ENCODE results near the gene NLK. TPM values are rescaled to one million over a fixed set of nuclear protein-coding genes. Genes with fewer than 3 reads are reported as not detected.

NLK gene
- total RNA-seq, 1 experiment from 2014 or later = 12.8 TPM

DNA sequence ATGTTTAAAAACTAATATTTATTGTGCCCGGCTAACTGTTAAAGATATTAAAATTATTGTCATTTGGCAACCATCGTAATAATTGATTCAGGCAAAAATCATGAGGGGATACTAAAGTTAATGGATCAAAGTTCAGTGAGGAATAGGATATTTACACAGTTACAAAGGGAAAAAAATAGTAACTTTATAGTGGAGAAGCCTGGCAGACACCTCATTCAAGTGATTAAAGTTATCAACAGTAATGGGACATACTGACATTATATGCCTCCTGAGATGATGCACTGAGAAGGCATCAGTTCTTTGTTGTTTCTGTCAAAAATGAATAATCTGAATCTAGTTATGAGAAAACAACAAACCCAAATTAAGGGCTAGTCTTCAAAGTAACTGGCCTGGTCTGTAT, 77.1 kb downstream of the NLK start:
- no TSS peak for BruUV-seq (replicated peaks)
- intact Hi-C loops (cut with micrococcal nuclease) = no loop called here
- RAD21 ChIA-PET (ENCODE audit: low non-redundant PET in 1 of 2, low total read pairs in 2 of 2, uncharacterized antibody in 2 of 2, unreplicated experiment in 2 of 2) = no interaction called here

More for the DNA sequence above, 77.1 kb downstream of the NLK start:
- H3K9ac ChIP-seq (ENCODE audit: low read length) = no peak overlapping the region
- ChIA-PET POLR2A (no interaction called here), CTCF (no interaction called here)
- H3K9me3 ChIP-seq (ENCODE audit: control insufficient read depth in 1 of 2, insufficient read depth in 1 of 2, low read depth in 1 of 2, low read length in 2 of 2) = no peaks in the 10 kb centered on the region
- no peak for ATAC-seq
- TF ChIP-seq SIN3A (IDR thresholded peaks at IDR 0.05; ENCODE audit: low read depth) (no peak), YY1 (IDR thresholded peaks at IDR 0.05; ENCODE audit: extremely low read depth, insufficient replicate concordance, low read depth, low read length) (no peak), EZH2 (IDR thresholded peaks at IDR 0.05) (no peak), POLR2AphosphoS5 (IDR thresholded peaks at IDR 0.05; ENCODE audit: low read depth, low read length) (no peak), SP1 (IDR thresholded peaks at IDR 0.05; ENCODE audit: low read depth) (no peak), TCF7L2 (IDR thresholded peaks at IDR 0.05; ENCODE audit: borderline replicate concordance, extremely low read depth, insufficient read depth, insufficient read length) (no peak)
- TF ChIP-seq, protein P1, sequence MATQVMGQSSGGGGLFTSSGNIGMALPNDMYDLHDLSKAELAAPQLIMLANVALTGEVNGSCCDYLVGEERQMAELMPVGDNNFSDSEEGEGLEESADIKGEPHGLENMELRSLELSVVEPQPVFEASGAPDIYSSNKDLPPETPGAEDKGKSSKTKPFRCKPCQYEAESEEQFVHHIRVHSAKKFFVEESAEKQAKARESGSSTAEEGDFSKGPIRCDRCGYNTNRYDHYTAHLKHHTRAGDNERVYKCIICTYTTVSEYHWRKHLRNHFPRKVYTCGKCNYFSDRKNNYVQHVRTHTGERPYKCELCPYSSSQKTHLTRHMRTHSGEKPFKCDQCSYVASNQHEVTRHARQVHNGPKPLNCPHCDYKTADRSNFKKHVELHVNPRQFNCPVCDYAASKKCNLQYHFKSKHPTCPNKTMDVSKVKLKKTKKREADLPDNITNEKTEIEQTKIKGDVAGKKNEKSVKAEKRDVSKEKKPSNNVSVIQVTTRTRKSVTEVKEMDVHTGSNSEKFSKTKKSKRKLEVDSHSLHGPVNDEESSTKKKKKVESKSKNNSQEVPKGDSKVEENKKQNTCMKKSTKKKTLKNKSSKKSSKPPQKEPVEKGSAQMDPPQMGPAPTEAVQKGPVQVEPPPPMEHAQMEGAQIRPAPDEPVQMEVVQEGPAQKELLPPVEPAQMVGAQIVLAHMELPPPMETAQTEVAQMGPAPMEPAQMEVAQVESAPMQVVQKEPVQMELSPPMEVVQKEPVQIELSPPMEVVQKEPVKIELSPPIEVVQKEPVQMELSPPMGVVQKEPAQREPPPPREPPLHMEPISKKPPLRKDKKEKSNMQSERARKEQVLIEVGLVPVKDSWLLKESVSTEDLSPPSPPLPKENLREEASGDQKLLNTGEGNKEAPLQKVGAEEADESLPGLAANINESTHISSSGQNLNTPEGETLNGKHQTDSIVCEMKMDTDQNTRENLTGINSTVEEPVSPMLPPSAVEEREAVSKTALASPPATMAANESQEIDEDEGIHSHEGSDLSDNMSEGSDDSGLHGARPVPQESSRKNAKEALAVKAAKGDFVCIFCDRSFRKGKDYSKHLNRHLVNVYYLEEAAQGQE (IDR thresholded peaks at IDR 0.05; ENCODE audit: low read depth) = no peak
- DNase-seq (ENCODE audit: low read depth, low spot score) = no peak
- no peaks in the 10 kb centered on the region for H3K4me1 ChIP-seq (ENCODE audit: control insufficient read depth in 1 of 2, insufficient read depth in 2 of 2, low read length in 2 of 2)
- H3K27me3 ChIP-seq (ENCODE audit: insufficient read depth, low read length) = no peaks in the 10 kb centered on the region
- 0 out of 2 replicates have a peak, but pooled peaks cover 7% of the 10 kb centered on the region for H3K79me2 ChIP-seq (ENCODE audit: insufficient read depth, low read length)
- H3K27ac ChIP-seq (ENCODE audit: low read depth, low read length) = no peak overlapping the region
- H3K36me3 ChIP-seq (ENCODE audit: control insufficient read depth in 1 of 2, insufficient read depth in 2 of 2, low read length in 2 of 2) = no peaks in the 10 kb centered on the region
- H3K9me2 ChIP-seq (ENCODE audit: insufficient read depth) = no peaks in the 10 kb centered on the region
- no peak overlapping the region for H2AFZ ChIP-seq (ENCODE audit: low read depth, low read length, poor library complexity, severe bottlenecking)
- no peak overlapping the region for H3K4me3 ChIP-seq (replicated peaks in 1 of 2; ENCODE audit: low read depth in 1 of 2, low read length in 2 of 2)
- no peak overlapping the region for H3K4me2 ChIP-seq (ENCODE audit: low read length)
- no peaks in the 10 kb centered on the region for H4K20me1 ChIP-seq (ENCODE audit: insufficient read depth)

Data from HCT116 (cell line).